Measurements from ENCODE around the gene BPGM. TPM values are rescaled to one million over a fixed set of nuclear protein-coding genes. Genes with fewer than 3 reads are reported as not detected.

The BPGM gene
- polyA plus RNA-seq, 3 donors: 3.9 to 20.6 (median 18.4) TPM

GRCh38 chr7:134619627-134620331 is 26.9 kb upstream of the BPGM start:
- H3K36me3 ChIP-seq (replicated peaks in 1 of 2; ENCODE audit: control insufficient read depth in 1 of 2, insufficient read depth in 2 of 2, low read length in 2 of 2): no peaks in the 10 kb centered on the region
- no peak overlapping the region for H3K27ac ChIP-seq (ENCODE audit: low read depth in 1 of 2, low read length in 2 of 2)
- H3K4me1 ChIP-seq (ENCODE audit: control insufficient read depth in 1 of 2, insufficient read depth in 2 of 2, low read length in 2 of 2): peaks cover 12 to 19% of the 10 kb centered on the region in 2 donors
- H3K4me2 ChIP-seq (replicated peaks; ENCODE audit: extremely low read depth, low read length, poor library complexity, severe bottlenecking): no peak overlapping the region
- H3K79me2 ChIP-seq (ENCODE audit: insufficient read depth, low read length): no peaks in the 10 kb centered on the region
- WGBS (ENCODE audit: insufficient coverage): 62% methylated on average over 2 of the region's 2 CpGs
- peaks cover 0 to 8% (median 2%) of the 10 kb centered on the region in 7 donors for H3K9me3 Mint-ChIP-seq
- DNase-seq: no peak
- peaks cover 0 to 2% (median 2%) of the 10 kb centered on the region in 3 donors for H3K27me3 Mint-ChIP-seq (ENCODE audit: low read depth in 3 of 3)
- no peak for TF ChIP-seq CTCF (IDR thresholded peaks at IDR 0.05)
- H4K20me1 ChIP-seq (ENCODE audit: insufficient read depth, low read length): no peaks in the 10 kb centered on the region
- H3K9me3 ChIP-seq (replicated peaks in 1 of 2; ENCODE audit: control insufficient read depth in 1 of 2, insufficient read depth in 1 of 2, low read length in 2 of 2): no peaks in the 10 kb centered on the region
- H3K4me3 ChIP-seq (replicated peaks in 1 of 3; ENCODE audit: low read depth in 2 of 3, low read length in 3 of 3): no peak overlapping the region
- no peak overlapping the region for H3K4me3 Mint-ChIP-seq
- no peak overlapping the region for H3K9ac ChIP-seq (ENCODE audit: insufficient read depth, low read length, poor library complexity, severe bottlenecking)
- H2AFZ ChIP-seq (ENCODE audit: insufficient read depth, low read depth, low read length, poor library complexity, severe bottlenecking): no peak overlapping the region
- intact Hi-C loops (cut with micrococcal nuclease): no loop called here
- peaks cover 29% of the 10 kb centered on the region for H3K4me1 Mint-ChIP-seq
- no peak overlapping the region for H3K27ac Mint-ChIP-seq
- no peaks in the 10 kb centered on the region for H3K27me3 ChIP-seq (ENCODE audit: control insufficient read depth in 2 of 2, insufficient read depth in 2 of 2, low read length in 2 of 2)
- H3K36me3 Mint-ChIP-seq: peaks cover 0 to 6% of the 10 kb centered on the region in 2 donors

GRCh38 chr7:134622303-134622995 is 24.2 kb upstream of the BPGM start:
- intact Hi-C loops (cut with micrococcal nuclease): no loop called here
- no peaks in the 10 kb centered on the region for H3K36me3 ChIP-seq (replicated peaks in 1 of 2; ENCODE audit: control insufficient read depth in 1 of 2, insufficient read depth in 2 of 2, low read length in 2 of 2)
- H3K27me3 ChIP-seq (ENCODE audit: control insufficient read depth in 2 of 2, insufficient read depth in 2 of 2, low read length in 2 of 2): peaks cover 2 to 6% of the 10 kb centered on the region in 2 donors
- peaks cover 0 to 7% (median 2%) of the 10 kb centered on the region in 3 donors for H3K27me3 Mint-ChIP-seq (ENCODE audit: low read depth in 3 of 3)
- H3K4me3 ChIP-seq (replicated peaks in 1 of 3; ENCODE audit: low read depth in 2 of 3, low read length in 3 of 3): no peak overlapping the region
- no peak overlapping the region for H3K4me2 ChIP-seq (replicated peaks; ENCODE audit: extremely low read depth, low read length, poor library complexity, severe bottlenecking)
- H3K27ac Mint-ChIP-seq: no peak overlapping the region
- 89% methylated on average over 2 of the region's 7 CpGs for WGBS (ENCODE audit: insufficient coverage)
- no peak for TF ChIP-seq CTCF (IDR thresholded peaks at IDR 0.05)
- H3K4me1 Mint-ChIP-seq: peaks cover 14% of the 10 kb centered on the region
- no peaks in the 10 kb centered on the region for H3K36me3 Mint-ChIP-seq
- no peak overlapping the region for H2AFZ ChIP-seq (ENCODE audit: insufficient read depth, low read depth, low read length, poor library complexity, severe bottlenecking)
- H3K9me3 ChIP-seq (replicated peaks in 1 of 2; ENCODE audit: control insufficient read depth in 1 of 2, insufficient read depth in 1 of 2, low read length in 2 of 2): no peaks in the 10 kb centered on the region
- H3K4me3 Mint-ChIP-seq: no peak overlapping the region
- peaks cover 7 to 12% of the 10 kb centered on the region in 2 donors for H3K4me1 ChIP-seq (ENCODE audit: control insufficient read depth in 1 of 2, insufficient read depth in 2 of 2, low read length in 2 of 2)
- H3K9me3 Mint-ChIP-seq: no peaks in the 10 kb centered on the region
- no peaks in the 10 kb centered on the region for H3K79me2 ChIP-seq (ENCODE audit: insufficient read depth, low read length)
- no peak for DNase-seq
- no peak overlapping the region for H3K9ac ChIP-seq (ENCODE audit: insufficient read depth, low read length, poor library complexity, severe bottlenecking)
- H4K20me1 ChIP-seq (ENCODE audit: insufficient read depth, low read length): no peaks in the 10 kb centered on the region
- H3K27ac ChIP-seq (ENCODE audit: low read depth in 1 of 2, low read length in 2 of 2): no peak overlapping the region

All from CD14-positive monocyte (primary cell).